ENCODE measurements around the gene ARID5B. TPM values are rescaled to one million over a fixed set of nuclear protein-coding genes. Genes with fewer than 3 reads are reported as not detected.

The ARID5B gene
- polyA plus RNA-seq, 1 donor from 2014 or later, result 2.1 TPM

GRCh38 chr10:62025134-62025794 lies 123.8 kb downstream of the ARID5B start:
- H3K27me3 ChIP-seq (ENCODE audit: insufficient read depth, low read depth, low read length), result no peaks in the 10 kb centered on the region
- H2AFZ ChIP-seq (ENCODE audit: low read depth, low read length), result no peak overlapping the region
- no peaks in the 10 kb centered on the region for H3F3A ChIP-seq (ENCODE audit: insufficient read depth, low read length, poor library complexity, severe bottlenecking)
- no peak overlapping the region for H3K4me3 ChIP-seq (ENCODE audit: low read length)
- H4K20me1 ChIP-seq (ENCODE audit: insufficient read depth), result no peaks in the 10 kb centered on the region
- H3K9ac ChIP-seq (ENCODE audit: low read length), result no peak overlapping the region
- no peaks in the 10 kb centered on the region for H3K36me3 ChIP-seq (ENCODE audit: insufficient read depth, low read length)
- TF ChIP-seq MXI1 (conservative IDR thresholded peaks at IDR 0.05; ENCODE audit: poor library complexity, severe bottlenecking) (no peak), SMC3 (conservative IDR thresholded peaks at IDR 0.05; ENCODE audit: poor library complexity) (no peak)
- H3K79me2 ChIP-seq (replicated peaks; ENCODE audit: insufficient read depth, low read length), result no peaks in the 10 kb centered on the region
- no peak overlapping the region for H3K4me2 ChIP-seq (ENCODE audit: low read length)
- H3K27ac ChIP-seq (ENCODE audit: low read length), result no peak overlapping the region
- H3K9me2 ChIP-seq (ENCODE audit: insufficient read depth, low read length), result no peaks in the 10 kb centered on the region
- H3K9me3 ChIP-seq (ENCODE audit: low read length), result peaks cover 3% of the 10 kb centered on the region

GRCh38 chr10:62025901-62026879 lies 124.7 kb downstream of the ARID5B start:
- H3F3A ChIP-seq (ENCODE audit: insufficient read depth, low read length, poor library complexity, severe bottlenecking), result no peaks in the 10 kb centered on the region
- H3K36me3 ChIP-seq (ENCODE audit: insufficient read depth, low read length), result no peaks in the 10 kb centered on the region
- H3K9me3 ChIP-seq (ENCODE audit: low read length), result peaks cover 3% of the 10 kb centered on the region
- TF ChIP-seq MXI1 (conservative IDR thresholded peaks at IDR 0.05; ENCODE audit: poor library complexity, severe bottlenecking), result no peak
- TF ChIP-seq EZH2 (IDR thresholded peaks at IDR 0.05; ENCODE audit: borderline replicate concordance, insufficient read depth, low read length, poor library complexity, severe bottlenecking), result no peak
- TF ChIP-seq RAD21 (conservative IDR thresholded peaks at IDR 0.05), result no peak
- no peak for TF ChIP-seq EP300 (conservative IDR thresholded peaks at IDR 0.05; ENCODE audit: poor library complexity, severe bottlenecking)
- TF ChIP-seq REST (IDR thresholded peaks at IDR 0.05; ENCODE audit: borderline replicate concordance), result no peak
- TF ChIP-seq CTCF (IDR thresholded peaks at IDR 0.05; ENCODE audit: poor library complexity, severe bottlenecking), result no peak
- TF ChIP-seq POLR2AphosphoS5 (IDR thresholded peaks at IDR 0.05), result no peak
- TF ChIP-seq TAF1 (IDR thresholded peaks at IDR 0.05; ENCODE audit: low read depth), result no peak
- no peak for TF ChIP-seq SMC3 (conservative IDR thresholded peaks at IDR 0.05; ENCODE audit: poor library complexity)
- no peak overlapping the region for H3K4me2 ChIP-seq (ENCODE audit: low read length)
- H3K27ac ChIP-seq (ENCODE audit: low read length), result no peak overlapping the region
- H4K20me1 ChIP-seq (ENCODE audit: insufficient read depth), result no peaks in the 10 kb centered on the region
- no peak overlapping the region for H3K4me3 ChIP-seq (ENCODE audit: low read length)
- H3K9me2 ChIP-seq (ENCODE audit: insufficient read depth, low read length), result no peaks in the 10 kb centered on the region
- H2AFZ ChIP-seq (ENCODE audit: low read depth, low read length), result no peak overlapping the region
- no peaks in the 10 kb centered on the region for H3K79me2 ChIP-seq (replicated peaks; ENCODE audit: insufficient read depth, low read length)
- H3K27me3 ChIP-seq (ENCODE audit: insufficient read depth, low read depth, low read length), result no peaks in the 10 kb centered on the region
- no peak overlapping the region for H3K9ac ChIP-seq (ENCODE audit: low read length)

Data from neural cell (in vitro differentiated cells).